ENCODE data around the gene RPS19. TPM values are rescaled to one million over a fixed set of nuclear protein-coding genes. Genes with fewer than 3 reads are reported as not detected.

Gene RPS19
- polyA plus RNA-seq, 1 experiment = 1,320 TPM

GRCh38 chr19:41815301-41815700 lies 44.8 kb upstream of the RPS19 start:
- ChIA-PET POLR2A (no interaction called here), CTCF (no interaction called here)
- no peaks in the 10 kb centered on the region for H3K27me3 ChIP-seq (ENCODE audit: control insufficient read depth, insufficient read depth, low read length)
- DNase-seq (ENCODE audit: low read depth, low spot score) = no peak
- H3K27ac ChIP-seq (ENCODE audit: low read depth, low read length) = no peak overlapping the region
- TF ChIP-seq CTCF (IDR thresholded peaks at IDR 0.05; ENCODE audit: low read depth, low read length) = no peak
- no peak overlapping the region for H3K4me3 ChIP-seq (ENCODE audit: low read depth, low read length)
- H3K9me3 ChIP-seq (ENCODE audit: control insufficient read depth, insufficient read depth, low read length) = no peaks in the 10 kb centered on the region

- DNase-seq (ENCODE audit: low read depth, low spot score) = no peak
- ChIA-PET POLR2A (no interaction called here), CTCF (interaction anchor here (1.3 kb wide), 1 partner anchor 22 kb away, joined by 4 read pairs; no protein-coding TSS in a partner anchor)
- H3K27me3 ChIP-seq (ENCODE audit: control insufficient read depth, insufficient read depth, low read length) = no peaks in the 10 kb centered on the region
- H3K27ac ChIP-seq (ENCODE audit: low read depth, low read length) = no peak overlapping the region
- no peak overlapping the region for H3K4me3 ChIP-seq (ENCODE audit: low read depth, low read length)
- no peaks in the 10 kb centered on the region for H3K9me3 ChIP-seq (ENCODE audit: control insufficient read depth, insufficient read depth, low read length)
- TF ChIP-seq CTCF (IDR thresholded peaks at IDR 0.05; ENCODE audit: low read depth, low read length) = no peak
Measured at GRCh38 chr19:41816761-41817160, 43.3 kb upstream of the RPS19 start.

- H3K9me3 ChIP-seq (ENCODE audit: control insufficient read depth, insufficient read depth, low read length) = no peaks in the 10 kb centered on the region
- ChIA-PET CTCF (interaction anchor here (0.6 to 1.3 kb wide), 2 partner anchors 68 to 243 kb away, joined by 4 read pairs; no protein-coding TSS in a partner anchor), POLR2A (interaction anchor here (0.7 kb wide), 1 partner anchor 154 kb away, joined by 5 read pairs; no protein-coding TSS in a partner anchor)
- H3K27me3 ChIP-seq (ENCODE audit: control insufficient read depth, insufficient read depth, low read length) = no peaks in the 10 kb centered on the region
- DNase-seq (ENCODE audit: low read depth, low spot score) = no peak
- H3K4me3 ChIP-seq (ENCODE audit: low read depth, low read length) = no peak overlapping the region
- H3K27ac ChIP-seq (ENCODE audit: low read depth, low read length) = no peak overlapping the region
- peak; percentile 53 for TF ChIP-seq CTCF (IDR thresholded peaks at IDR 0.05; ENCODE audit: low read depth, low read length)
Measured at GRCh38 chr19:41821003-41821735, 38.9 kb upstream of the RPS19 start.

- ChIA-PET CTCF (interaction anchor here (1.0 kb wide), 1 partner anchor 52 kb away, joined by 3 read pairs; no protein-coding TSS in a partner anchor), POLR2A (no interaction called here)
- DNase-seq (ENCODE audit: low read depth, low spot score) = no peak
- peaks cover 19% of the 10 kb centered on the region for H3K27me3 ChIP-seq (ENCODE audit: control insufficient read depth, insufficient read depth, low read length)
- TF ChIP-seq CTCF (IDR thresholded peaks at IDR 0.05; ENCODE audit: low read depth, low read length) = no peak
- H3K9me3 ChIP-seq (ENCODE audit: control insufficient read depth, insufficient read depth, low read length) = no peaks in the 10 kb centered on the region
- no peak overlapping the region for H3K4me3 ChIP-seq (ENCODE audit: low read depth, low read length)
- no peak overlapping the region for H3K27ac ChIP-seq (ENCODE audit: low read depth, low read length)
Measured at GRCh38 chr19:41837981-41838708, 21.9 kb upstream of the RPS19 start.

- ChIA-PET CTCF (no interaction called here), POLR2A (no interaction called here)
- Histone ChIP-seq H3K9me3 (ENCODE audit: control insufficient read depth, insufficient read depth, low read length) (no peaks in the 10 kb centered on the region), H3K27ac (ENCODE audit: low read depth, low read length) (no peak overlapping the region), H3K4me3 (ENCODE audit: low read depth, low read length) (no peak overlapping the region), H3K27me3 (ENCODE audit: control insufficient read depth, insufficient read depth, low read length) (peaks cover 19% of the 10 kb centered on the region)
- TF ChIP-seq CTCF (IDR thresholded peaks at IDR 0.05; ENCODE audit: low read depth, low read length) = no peak
- DNase-seq (ENCODE audit: low read depth, low spot score) = no peak
Measured at GRCh38 chr19:41839211-41839610, 20.8 kb upstream of the RPS19 start.
